OCI-LY3 (cell line): ENCODE measurements around the gene FOXK2.

Experiments
- CTCF ChIP-seq: fragments of 200-600, 300-600 bp; sonication (generic); IDR thresholded peaks from 2 replicates; pipeline ENCODE4 v1.5.1; 2014; ENCODE audit warnings: antibody characterized with exemption, low read length, low read depth
- EZH2phosphoT487 ChIP-seq: fragments of 200-600 bp; shearing (Covaris generic); IDR thresholded peaks from 2 replicates; pipeline ENCODE4 v1.6.1; 2018; ENCODE audit warnings: antibody characterized with exemption, mixed run types, low read depth

- TF ChIP-seq CTCF (no peak), EZH2phosphoT487 (no peak)
Observed at GRCh38 chr17:82603981-82604448, 84.5 kb downstream of the FOXK2 start.
